GM12864 (cell line): Measurements from ENCODE around the gene ITFG1.
A peak's percentile ranks its signal among the peaks of the same experiment; 100 is the strongest.
"Not testable (repeated sequence)": the region's sequence is repeated elsewhere in the genome, so short reads cannot be mapped to it uniquely, and the experiment has no call there.

Source experiments
- DNase-seq: peaks from one replicate; pipeline ENCODE4 v3.0.0-alpha.2; 2011; ENCODE audit warnings: low read depth
- H3K4me3 ChIP-seq: 2 replicates; pipeline ENCODE4 v1.5.1; 2011; ENCODE audit warnings: mild to moderate bottlenecking, low read depth, low read length, control low read depth
- CTCF ChIP-seq: IDR thresholded peaks from 2 replicates; pipeline ENCODE4 v1.5.1; 2011; ENCODE audit warnings: low read depth, mild to moderate bottlenecking, moderate library complexity, low read length, control low read depth, inconsistent platforms; ENCODE audit errors: missing control alignments

The ITFG1 gene

GRCh38 chr16:47204736-47205504 lies 255.9 kb downstream of the ITFG1 start:
- H3K4me3 ChIP-seq: no peak overlapping the region
- DNase-seq: no peak
- TF ChIP-seq CTCF: peak; percentile 6

GRCh38 chr16:47203433-47203832 lies 257.4 kb downstream of the ITFG1 start:
- not testable (repeated sequence) for DNase-seq, H3K4me3 ChIP-seq

- no peak for TF ChIP-seq CTCF
- no peak for DNase-seq
- no peak overlapping the region for H3K4me3 ChIP-seq
Measured at GRCh38 chr16:47198180-47198575, 262.7 kb downstream of the ITFG1 start.

GRCh38 chr16:47197536-47198179 lies 263.2 kb downstream of the ITFG1 start:
- H3K4me3 ChIP-seq: no peak overlapping the region
- DNase-seq: no peak
- no peak for TF ChIP-seq CTCF

GRCh38 chr16:47196457-47196856 lies 264.4 kb downstream of the ITFG1 start:
- H3K4me3 ChIP-seq: no peak overlapping the region
- TF ChIP-seq CTCF: no peak
- no peak for DNase-seq

- no peak for DNase-seq
- H3K4me3 ChIP-seq: no peak overlapping the region
- TF ChIP-seq CTCF: no peak
Measured at GRCh38 chr16:47182318-47182717, 278.5 kb downstream of the ITFG1 start.

- not testable (repeated sequence) for H3K4me3 ChIP-seq, DNase-seq
Measured at GRCh38 chr16:47181066-47181465, 279.8 kb downstream of the ITFG1 start.

GRCh38 chr16:47180073-47180472 lies 280.8 kb downstream of the ITFG1 start:
- TF ChIP-seq CTCF: no peak
- H3K4me3 ChIP-seq: no peak overlapping the region
- no peak for DNase-seq
